ENCODE data around the gene PLXNA2.

DNA sequence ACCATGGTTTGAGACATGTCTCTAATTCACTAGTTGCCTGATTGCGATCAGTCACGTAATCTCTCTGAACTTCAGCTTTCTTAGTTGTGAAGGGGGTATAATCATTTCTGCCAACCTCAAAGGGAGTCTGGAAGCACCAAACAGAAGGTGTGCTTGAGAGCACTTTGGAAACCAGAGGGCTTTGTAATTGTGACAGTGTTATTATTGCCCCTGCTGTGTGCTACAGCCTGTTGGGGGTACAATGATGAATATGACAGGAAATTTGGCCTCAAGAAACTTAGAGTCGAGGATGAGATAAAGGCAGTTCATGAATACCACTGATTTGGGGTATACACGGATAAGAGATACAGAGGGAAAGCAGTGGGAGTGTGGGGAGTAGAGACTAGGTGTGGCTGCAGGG is 183.1 kb downstream of the PLXNA2 start:
- TF ChIP-seq POLR2A (IDR thresholded peaks at IDR 0.05): no peak
- no peak for TF ChIP-seq POLR2AphosphoS5 (IDR thresholded peaks at IDR 0.05; ENCODE audit: insufficient read depth in 1 of 2, low read depth in 1 of 2)
- TF ChIP-seq, protein P1, sequence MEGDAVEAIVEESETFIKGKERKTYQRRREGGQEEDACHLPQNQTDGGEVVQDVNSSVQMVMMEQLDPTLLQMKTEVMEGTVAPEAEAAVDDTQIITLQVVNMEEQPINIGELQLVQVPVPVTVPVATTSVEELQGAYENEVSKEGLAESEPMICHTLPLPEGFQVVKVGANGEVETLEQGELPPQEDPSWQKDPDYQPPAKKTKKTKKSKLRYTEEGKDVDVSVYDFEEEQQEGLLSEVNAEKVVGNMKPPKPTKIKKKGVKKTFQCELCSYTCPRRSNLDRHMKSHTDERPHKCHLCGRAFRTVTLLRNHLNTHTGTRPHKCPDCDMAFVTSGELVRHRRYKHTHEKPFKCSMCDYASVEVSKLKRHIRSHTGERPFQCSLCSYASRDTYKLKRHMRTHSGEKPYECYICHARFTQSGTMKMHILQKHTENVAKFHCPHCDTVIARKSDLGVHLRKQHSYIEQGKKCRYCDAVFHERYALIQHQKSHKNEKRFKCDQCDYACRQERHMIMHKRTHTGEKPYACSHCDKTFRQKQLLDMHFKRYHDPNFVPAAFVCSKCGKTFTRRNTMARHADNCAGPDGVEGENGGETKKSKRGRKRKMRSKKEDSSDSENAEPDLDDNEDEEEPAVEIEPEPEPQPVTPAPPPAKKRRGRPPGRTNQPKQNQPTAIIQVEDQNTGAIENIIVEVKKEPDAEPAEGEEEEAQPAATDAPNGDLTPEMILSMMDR (IDR thresholded peaks at IDR 0.05): no peak

All from vagina (tissue), 2 donors.